Subcutaneous preadipocyte (primary cell): Measurements from ENCODE around the gene OR4D5. TPM values are rescaled to one million over a fixed set of nuclear protein-coding genes. Genes with fewer than 3 reads are reported as not detected.

Experiments
- total RNA-seq: library from RNA; depleted of rRNA; stranded (reverse); fragments of >200 nt; gene quantifications from 2 replicates; pipeline ENCODE4 v1.2.3, GENCODE V29; 2012

OR4D5 gene
- total RNA-seq = not detected in 2 replicates

DNA sequence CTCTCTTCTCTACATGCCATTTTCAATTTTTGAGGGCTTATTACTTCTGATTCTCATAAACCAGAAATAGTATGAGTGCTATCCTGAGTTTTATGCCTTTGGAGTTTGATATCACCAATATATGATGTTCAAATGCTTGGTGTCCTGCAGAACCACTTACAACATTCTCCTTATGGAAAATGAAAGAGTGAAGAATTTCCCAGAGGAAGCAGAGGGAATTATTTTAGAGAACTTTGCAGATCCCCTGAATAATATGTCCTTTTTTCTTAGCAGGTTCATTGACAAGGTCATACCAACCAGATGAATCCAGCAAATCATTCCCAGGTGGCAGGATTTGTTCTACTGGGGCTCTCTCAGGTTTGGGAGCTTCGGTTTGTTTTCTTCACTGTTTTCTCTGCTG is at the start of gene OR4D5:
OR4D5 (plus strand) TSS at position 301 of the 400 bp plus-strand sequence; CDS start at position 301, 0 bp downstream.

GRCh38 chr11:123901867-123902266 is 37.5 kb upstream of the OR4D5 start, which contains the start of gene OR8D4:
Gene OR8D4 (plus strand): TSS chr11:123902167. CDS start chr11:123906432, 4,265 bp downstream.

GRCh38 chr11:123943738-123944137 is 4.3 kb downstream of the OR4D5 start, which contains the start of gene OR6T1:
Gene OR6T1 (minus strand): TSS chr11:123943838. CDS start chr11:123943838, 0 bp downstream.

DNA sequence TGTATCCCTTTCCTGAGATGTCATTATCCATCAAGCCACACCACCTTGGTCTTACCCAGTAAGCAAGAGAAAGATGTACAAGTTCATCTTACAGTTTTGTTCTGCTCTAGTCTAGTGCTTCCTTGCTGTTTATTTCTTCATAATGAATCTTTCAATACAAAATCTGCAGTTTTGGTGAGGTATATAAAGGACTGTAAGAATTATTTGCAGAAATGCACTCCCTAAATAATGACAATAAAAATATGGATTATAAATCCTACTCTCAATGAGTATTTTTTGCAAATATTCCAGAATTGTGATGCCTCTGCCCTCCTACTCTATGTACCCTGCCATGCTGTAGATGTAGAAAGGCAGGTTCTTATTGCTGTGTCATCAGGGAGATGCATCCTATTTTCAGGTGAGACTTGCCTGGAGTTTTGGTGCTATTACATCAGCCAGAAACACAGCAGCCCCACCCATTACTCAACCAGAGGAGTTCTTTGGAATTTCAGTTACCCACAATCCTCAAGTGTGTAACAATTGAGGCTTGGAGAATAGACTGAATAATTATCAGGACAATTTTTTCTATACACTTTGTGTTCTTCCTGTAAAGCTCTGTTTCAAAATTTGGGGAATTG is 38.4 kb downstream of the OR4D5 start, which contains the start of gene OR10S1:
OR10S1 (minus strand) TSS at position 51 of the 617 bp plus-strand sequence. CDS start 117 bp downstream, outside the sequence.

Other genes starting within 250 kb of the OR4D5 start
- 5.5 and 10.4 TPM in 2 replicates for gene ZNF202, start 198.0 kb upstream of the OR4D5 start, total RNA-seq
- gene OR6X1, start 185.1 kb upstream of the OR4D5 start, total RNA-seq = not detected in 2 replicates
- gene OR6M1, start 133.3 kb upstream of the OR4D5 start, total RNA-seq = not detected in 2 replicates
- gene TMEM225, start 53.9 kb upstream of the OR4D5 start, total RNA-seq = not detected in 2 replicates
- gene OR8D4, start 37.5 kb upstream of the OR4D5 start, total RNA-seq = 0.37 TPM in 1 of 2 replicates, not detected in the other
- not detected in 2 replicates for gene OR6T1, start 4.2 kb downstream of the OR4D5 start, total RNA-seq
- not detected in 2 replicates for gene OR10S1, start 38.2 kb downstream of the OR4D5 start, total RNA-seq
- not detected in 2 replicates for gene OR10G6, start 55.5 kb downstream of the OR4D5 start, total RNA-seq
- gene OR10G4, start 73.4 kb downstream of the OR4D5 start, total RNA-seq = not detected in 2 replicates
- gene OR10G9, start 83.4 kb downstream of the OR4D5 start, total RNA-seq = not detected in 2 replicates
- not detected in 2 replicates for gene OR10G8, start 87.2 kb downstream of the OR4D5 start, total RNA-seq
- not detected in 2 replicates for gene OR10G7, start 101.7 kb downstream of the OR4D5 start, total RNA-seq
- gene VWA5A, start 175.8 kb downstream of the OR4D5 start, total RNA-seq = 4.7 and 9.9 TPM in 2 replicates
- gene OR10D3, start 243.7 kb downstream of the OR4D5 start, total RNA-seq = not detected in 2 replicates